HUES48 (cell line): ENCODE measurements around the gene GPRASP1.
"Not testable (repeated sequence)": the region's sequence is repeated elsewhere in the genome, so short reads cannot be mapped to it uniquely, and the experiment has no call there.

Experiments
- H3K27ac ChIP-seq: one replicate; pipeline ENCODE4 v1.7.0; 2013; ENCODE audit warnings: low read depth, low read length, inconsistent platforms
- H3K27me3 ChIP-seq: 2 replicates; pipeline ENCODE4 v1.6.1; 2013; ENCODE audit warnings: mild to moderate bottlenecking, low read length; ENCODE audit not compliant: control insufficient read depth, insufficient read depth
- H3K36me3 ChIP-seq: 2 replicates; pipeline ENCODE4 v1.6.1; 2013; ENCODE audit warnings: low read length; ENCODE audit not compliant: control insufficient read depth, insufficient read depth
- H3K4me1 ChIP-seq: 2 replicates; pipeline ENCODE4 v1.6.1; 2013; ENCODE audit warnings: mild to moderate bottlenecking, low read length; ENCODE audit not compliant: control insufficient read depth, insufficient read depth
- H3K4me3 ChIP-seq: 2 replicates; pipeline ENCODE4 v1.5.1; 2013; ENCODE audit warnings: mild to moderate bottlenecking, low read depth, low read length
- H3K9ac ChIP-seq: 2 replicates; pipeline ENCODE4 v1.6.1; 2013; ENCODE audit warnings: mild to moderate bottlenecking, low read depth, low read length, moderate library complexity
- H3K9me3 ChIP-seq: 2 replicates; pipeline ENCODE4 v1.6.1; 2013; ENCODE audit warnings: low read length; ENCODE audit not compliant: control insufficient read depth, insufficient read depth

The GPRASP1 gene

DNA sequence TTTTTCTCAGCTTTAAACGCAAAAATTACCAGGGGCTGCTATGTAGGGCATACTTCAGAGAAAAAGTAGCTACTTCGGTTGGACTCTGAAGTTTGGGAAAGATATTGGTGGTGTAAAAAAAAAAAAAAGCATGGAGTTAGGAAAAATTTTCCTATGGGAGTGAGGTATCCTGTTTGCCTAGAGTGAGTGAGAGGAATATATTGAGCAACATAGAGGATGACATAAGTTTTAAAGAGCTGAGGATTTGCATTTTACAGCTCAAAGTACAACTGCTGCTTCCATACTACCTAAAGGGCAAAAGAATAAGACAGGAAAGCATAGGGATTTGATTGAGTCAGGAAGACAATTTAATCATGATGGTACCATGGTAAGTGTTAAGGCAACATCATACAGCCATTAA is 7.3 kb downstream of the GPRASP1 start:
- Histone ChIP-seq H3K4me1 (no peaks in the 10 kb centered on the region), H3K4me3 (no peak overlapping the region), H3K9me3 (no peaks in the 10 kb centered on the region; the same call in none of the 2 replicates), H3K36me3 (no peaks in the 10 kb centered on the region), H3K9ac (no peak overlapping the region), H3K27me3 (no peaks in the 10 kb centered on the region; the same call in 1 of the 2 replicates), H3K27ac (no peak overlapping the region)

DNA sequence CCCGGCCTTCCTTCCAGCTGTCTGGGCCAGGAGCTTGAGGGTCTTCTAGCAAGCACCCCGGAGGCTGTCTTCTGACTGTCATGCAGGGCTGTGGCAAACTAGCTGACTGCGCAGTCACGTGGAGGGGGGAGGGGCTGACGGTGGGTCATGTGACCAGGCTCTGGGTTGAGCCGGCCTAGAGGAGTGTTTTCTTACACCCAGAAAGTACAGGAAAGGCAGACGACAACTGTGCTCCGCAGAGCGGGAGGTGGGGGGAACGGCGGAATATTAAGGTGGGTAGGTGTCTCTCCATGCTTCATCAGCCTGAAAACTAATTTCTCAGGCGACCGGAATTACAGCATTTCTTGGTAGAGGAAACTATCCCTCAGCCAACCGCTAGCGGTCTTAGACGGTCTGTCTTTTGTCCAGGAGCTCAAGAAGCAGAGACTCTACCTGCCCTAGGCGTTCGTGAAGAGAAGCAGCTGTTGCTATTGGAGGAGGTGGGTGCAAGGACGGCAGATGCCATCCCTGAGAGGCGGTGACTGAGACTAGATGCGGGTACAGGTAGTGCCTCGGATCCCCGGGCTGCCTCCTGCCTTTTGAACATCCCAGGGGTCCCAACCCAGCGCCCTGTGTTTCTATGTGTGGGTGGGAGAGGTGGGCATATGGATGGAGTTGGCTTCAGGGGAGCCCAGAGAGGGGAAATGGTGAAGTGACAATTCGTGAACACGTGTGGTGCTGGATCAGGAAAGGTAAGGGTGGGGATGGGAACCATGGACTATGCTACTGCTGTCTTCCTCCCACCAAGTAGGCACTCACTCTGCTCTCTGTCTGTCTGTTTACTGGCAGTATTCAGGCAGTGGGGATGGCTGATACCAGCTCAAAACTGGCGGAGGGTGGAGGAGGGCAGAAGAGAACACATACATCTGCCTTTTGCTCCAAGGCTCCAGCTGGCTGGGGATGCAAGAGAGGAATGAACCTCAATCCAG is 8.8 kb downstream of the GPRASP1 start:
- H3K36me3 ChIP-seq = no peaks in the 10 kb centered on the region
- no peaks in the 10 kb centered on the region; the same call in none of the 2 replicates for H3K9me3 ChIP-seq
- H3K27ac ChIP-seq = no peak overlapping the region
- no peaks in the 10 kb centered on the region for H3K4me1 ChIP-seq
- H3K9ac ChIP-seq = peak overlapping the region; percentile 62
- H3K27me3 ChIP-seq = no peaks in the 10 kb centered on the region; the same call in 1 of the 2 replicates
- peak overlapping the region; percentile 74 for H3K4me3 ChIP-seq

DNA sequence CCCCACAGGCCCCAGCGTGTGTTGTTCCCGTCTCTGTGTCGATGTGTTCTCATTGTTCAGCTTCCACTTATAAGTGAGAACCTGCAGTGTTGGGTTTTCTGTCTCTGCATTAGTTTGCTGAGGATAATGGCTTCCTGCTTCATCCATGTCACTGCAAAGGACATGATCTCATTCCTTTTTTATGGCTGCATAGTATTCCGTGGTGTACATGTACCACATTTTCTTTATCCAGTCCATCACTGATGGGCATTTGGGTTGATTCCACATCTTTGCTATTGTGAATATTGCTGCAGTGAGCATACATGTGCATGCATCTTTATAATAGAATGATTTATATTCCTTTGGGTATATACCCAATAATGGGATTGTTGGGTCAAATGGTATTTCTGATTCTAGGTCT is 12.5 kb downstream of the GPRASP1 start:
- H3K36me3 ChIP-seq, H3K4me1 ChIP-seq, H3K4me3 ChIP-seq, H3K27me3 ChIP-seq, H3K9me3 ChIP-seq, H3K27ac ChIP-seq, H3K9ac ChIP-seq: not testable (repeated sequence)

DNA sequence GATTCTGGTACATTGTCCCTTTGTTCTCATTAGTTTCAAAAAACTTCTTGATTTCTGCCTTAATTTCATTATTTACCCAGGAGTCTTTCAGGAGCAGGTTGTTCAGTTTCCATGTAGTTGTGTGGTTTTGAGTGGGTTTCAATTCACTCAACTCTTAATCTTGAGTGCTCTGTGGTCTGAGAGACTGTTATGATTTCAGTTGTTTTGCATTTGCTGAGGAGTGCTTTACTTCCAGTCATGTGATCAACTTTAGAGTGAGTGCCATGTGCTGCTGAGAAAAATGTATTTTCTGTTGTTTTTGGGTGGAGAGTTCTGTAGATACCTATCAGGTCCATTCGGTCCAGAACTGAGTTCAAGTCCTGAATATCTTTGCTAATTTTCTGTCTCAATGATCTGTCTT is 15.8 kb downstream of the GPRASP1 start:
- not testable (repeated sequence) for H3K9me3 ChIP-seq, H3K4me3 ChIP-seq, H3K27me3 ChIP-seq, H3K27ac ChIP-seq, H3K4me1 ChIP-seq, H3K36me3 ChIP-seq, H3K9ac ChIP-seq

DNA sequence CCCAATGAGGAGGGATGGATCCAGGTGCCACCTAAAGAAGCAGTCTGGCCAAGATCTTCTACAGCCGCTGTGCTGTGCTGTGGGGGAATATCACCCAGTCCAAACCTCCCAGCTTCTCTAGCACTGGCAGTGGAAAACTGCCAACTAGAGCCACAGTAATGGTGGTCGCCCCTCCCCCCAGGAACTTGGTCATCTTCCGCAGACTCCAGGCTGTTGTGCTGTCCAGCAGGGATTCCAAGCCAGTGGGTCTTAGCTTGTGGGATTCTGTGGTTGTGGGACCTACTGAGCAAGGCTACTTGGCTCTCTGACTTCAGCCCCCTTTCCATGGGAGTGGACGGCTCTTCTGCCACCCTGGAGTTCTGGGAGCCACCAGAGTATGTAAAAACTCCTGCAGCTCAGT is 18.2 kb downstream of the GPRASP1 start:
- no peaks in the 10 kb centered on the region for H3K4me1 ChIP-seq
- H3K9ac ChIP-seq = no peak overlapping the region
- H3K27me3 ChIP-seq = no peaks in the 10 kb centered on the region
- no peak overlapping the region for H3K27ac ChIP-seq
- H3K36me3 ChIP-seq = no peaks in the 10 kb centered on the region
- H3K4me3 ChIP-seq = no peak overlapping the region
- H3K9me3 ChIP-seq = peaks cover 8% of the 10 kb centered on the region

DNA sequence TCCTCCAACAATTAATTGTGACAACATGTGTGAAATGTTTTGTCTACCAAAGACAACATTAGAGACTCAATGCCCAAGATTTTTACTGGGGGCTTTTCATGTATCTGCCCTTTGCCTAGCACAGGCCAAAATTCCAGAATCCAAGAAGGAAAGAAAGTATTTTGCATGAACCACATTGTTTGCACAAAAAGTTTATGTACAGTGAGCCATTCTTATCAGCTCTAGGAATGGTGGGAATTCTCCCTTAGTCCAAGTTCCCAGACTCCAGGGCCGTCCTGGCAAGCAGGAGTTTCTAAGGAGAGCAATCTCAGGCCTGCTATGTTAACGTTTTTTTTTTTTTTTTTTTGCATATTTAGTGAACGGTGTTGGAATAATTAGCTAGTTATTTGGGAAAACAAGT is 21.6 kb downstream of the GPRASP1 start:
- Histone ChIP-seq H3K27me3 (no peaks in the 10 kb centered on the region), H3K27ac (no peak overlapping the region), H3K4me1 (no peaks in the 10 kb centered on the region), H3K4me3 (no peak overlapping the region), H3K9me3 (peaks cover 3% of the 10 kb centered on the region; the same call in 1 of the 2 replicates), H3K9ac (no peak overlapping the region), H3K36me3 (no peaks in the 10 kb centered on the region)

DNA sequence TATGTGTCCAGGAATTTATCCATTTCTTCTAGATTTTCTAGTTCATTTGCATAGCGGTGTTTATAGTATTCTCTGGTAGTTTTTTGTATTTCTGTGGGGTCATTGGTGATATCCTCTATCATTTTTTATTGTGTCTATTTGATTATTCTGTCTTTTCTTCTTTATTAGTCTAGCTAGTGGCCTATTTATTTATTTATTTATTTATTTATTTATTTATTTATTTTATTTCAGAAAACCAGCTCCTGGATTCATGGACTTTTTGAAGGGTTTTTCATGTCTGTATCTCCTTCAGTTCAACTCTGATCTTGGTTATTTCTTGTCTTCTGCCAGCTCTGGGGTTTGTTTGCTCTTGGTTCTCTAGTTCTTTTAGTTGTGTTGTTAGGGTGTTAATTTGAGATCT is 26.2 kb downstream of the GPRASP1 start:
- H3K4me3 ChIP-seq, H3K9ac ChIP-seq, H3K27me3 ChIP-seq, H3K4me1 ChIP-seq, H3K36me3 ChIP-seq, H3K27ac ChIP-seq, H3K9me3 ChIP-seq: not testable (repeated sequence)

DNA sequence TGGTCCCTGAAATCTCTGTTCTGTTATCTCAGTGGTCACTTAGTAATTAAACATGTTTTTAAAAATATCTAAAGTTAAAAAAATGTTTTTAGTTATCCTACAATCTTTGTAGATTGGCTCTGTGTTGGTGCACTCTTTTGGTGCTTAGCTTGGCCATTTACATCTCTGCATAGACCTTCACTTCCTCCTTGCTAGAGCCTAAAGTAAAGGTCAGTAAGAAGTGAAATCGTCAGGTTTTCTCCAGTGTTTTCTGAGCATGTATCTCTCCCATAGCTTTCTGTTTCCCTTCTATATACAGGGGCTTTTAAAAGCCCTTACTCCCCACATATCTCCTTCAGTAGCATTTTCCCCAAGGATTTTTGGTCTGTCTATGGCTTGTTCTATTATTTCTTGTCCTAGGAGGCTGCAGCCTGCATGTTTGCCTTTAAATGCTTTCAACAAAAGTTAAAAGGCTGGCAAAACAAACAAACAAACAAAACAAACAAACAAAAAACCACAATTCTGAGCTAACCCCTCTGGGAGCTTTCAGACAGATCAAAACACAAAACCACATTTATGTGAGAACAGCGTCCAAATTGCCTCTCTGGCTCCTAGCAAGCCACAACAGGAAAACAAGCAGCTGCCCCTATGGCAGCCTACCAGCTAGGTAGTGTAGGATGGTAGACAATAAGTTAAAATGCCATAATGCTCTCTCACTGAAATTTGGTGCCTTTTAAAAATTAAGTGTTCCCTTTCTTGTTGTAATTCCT is 33.7 kb downstream of the GPRASP1 start:
- no peak overlapping the region for H3K9ac ChIP-seq
- H3K27ac ChIP-seq = no peak overlapping the region
- no peaks in the 10 kb centered on the region for H3K4me1 ChIP-seq
- H3K9me3 ChIP-seq = peaks cover 20% of the 10 kb centered on the region
- H3K4me3 ChIP-seq = no peak overlapping the region
- H3K27me3 ChIP-seq = no peaks in the 10 kb centered on the region
- H3K36me3 ChIP-seq = no peaks in the 10 kb centered on the region

DNA sequence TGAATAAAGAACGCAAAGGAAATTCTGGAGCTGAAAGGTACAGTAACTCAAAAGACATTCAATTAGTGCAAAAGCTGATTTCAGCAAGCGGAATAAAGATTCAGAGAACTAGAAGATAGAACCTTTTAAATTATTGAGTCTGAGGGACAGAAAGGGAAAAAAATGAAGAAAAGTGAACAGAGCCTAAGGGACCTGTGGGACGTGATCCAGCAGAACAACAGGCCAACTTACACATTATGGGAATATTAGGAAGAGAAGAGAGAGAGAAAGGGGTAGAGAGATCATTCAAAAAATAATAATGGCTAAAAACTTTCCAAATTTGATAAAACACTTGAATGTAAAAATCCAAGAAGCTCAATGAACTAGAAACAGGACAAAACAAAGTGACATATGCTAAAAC is 43.5 kb downstream of the GPRASP1 start:
- H3K9ac ChIP-seq = no peak overlapping the region
- peaks cover 17% of the 10 kb centered on the region for H3K9me3 ChIP-seq
- H3K4me1 ChIP-seq = no peaks in the 10 kb centered on the region
- H3K4me3 ChIP-seq = no peak overlapping the region
- no peak overlapping the region for H3K27ac ChIP-seq
- H3K27me3 ChIP-seq = no peaks in the 10 kb centered on the region
- no peaks in the 10 kb centered on the region for H3K36me3 ChIP-seq

DNA sequence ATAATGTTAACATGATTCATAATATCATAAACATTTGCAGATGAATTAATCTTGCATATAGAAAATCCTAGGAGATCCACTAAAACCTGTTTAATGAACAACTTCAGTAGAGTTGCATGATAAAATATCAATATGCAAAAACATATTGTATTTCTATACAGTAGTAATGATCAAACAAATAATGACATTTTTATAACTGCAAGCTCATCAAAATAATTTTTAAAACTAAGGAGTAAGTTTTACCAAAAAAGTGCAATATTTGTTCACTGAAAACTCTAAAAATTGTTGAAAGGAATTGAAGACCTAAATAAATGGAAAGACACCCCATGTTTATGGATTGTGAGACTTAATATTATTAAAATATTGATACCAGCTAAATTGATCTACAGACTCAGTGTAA is 45.0 kb downstream of the GPRASP1 start:
- no peak overlapping the region for H3K4me3 ChIP-seq
- H3K4me1 ChIP-seq = no peaks in the 10 kb centered on the region
- no peaks in the 10 kb centered on the region for H3K36me3 ChIP-seq
- peaks cover 17% of the 10 kb centered on the region for H3K9me3 ChIP-seq
- no peak overlapping the region for H3K27ac ChIP-seq
- no peaks in the 10 kb centered on the region for H3K27me3 ChIP-seq
- no peak overlapping the region for H3K9ac ChIP-seq

DNA sequence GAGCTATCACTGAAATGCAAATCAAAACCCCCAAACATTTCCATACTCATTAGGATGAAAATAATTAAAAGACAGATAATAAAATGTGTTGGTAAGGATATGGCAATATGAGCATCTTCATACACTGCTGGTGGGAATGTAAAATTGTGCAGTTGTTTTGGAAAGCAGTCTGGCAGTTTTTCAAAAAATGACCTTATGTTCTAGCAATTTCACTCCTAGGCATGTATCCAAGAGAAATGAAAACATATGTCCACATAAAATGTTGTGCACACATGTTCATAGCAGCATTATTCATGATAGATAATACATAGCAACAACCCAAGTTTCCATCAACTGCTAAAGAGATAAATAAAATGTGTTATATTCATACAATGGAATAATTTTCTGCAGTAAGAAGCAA is 46.2 kb downstream of the GPRASP1 start:
- no peaks in the 10 kb centered on the region for H3K36me3 ChIP-seq
- peaks cover 11% of the 10 kb centered on the region for H3K9me3 ChIP-seq
- H3K9ac ChIP-seq = no peak overlapping the region
- H3K27me3 ChIP-seq = peaks cover 4% of the 10 kb centered on the region; the same call in 1 of the 2 replicates
- H3K4me1 ChIP-seq = no peaks in the 10 kb centered on the region
- H3K4me3 ChIP-seq = no peak overlapping the region
- no peak overlapping the region for H3K27ac ChIP-seq
